K562 (cell line): Measurements from ENCODE around the gene GNAT2. TPM values are rescaled to one million over a fixed set of nuclear protein-coding genes. Genes with fewer than 3 reads are reported as not detected.
A peak's percentile ranks its signal among the peaks of the same experiment; 100 is the strongest.

ENCODE experiments used
- ATAC-seq: fragments of 200-7000 bp; cut with Tn5 transposase; 3 replicates; pipeline ENCODE4 v1.9.1; 2020; ENCODE audit warnings: moderate library complexity
- BruUV-seq: library from RNA; stranded (reverse); fragments of 400-500 nt; replicated peaks from 2 replicates; lab custom pipeline; 2021; lab: Mats Ljungman, UMichigan
- CTCF ChIA-PET: fragments of 300-600 bp; formaldehyde crosslinking; extraction: SDS; loops from one replicate; lab custom pipeline; 2021; ENCODE audit warnings: low intra/inter-chr PET ratio; lab: Yijun Ruan, JAX
- POLR2A ChIA-PET: fragments of 300-600, 350-650 bp; sonication (Branson Sonifier 250); formaldehyde crosslinking; extraction: SDS; loops from one replicate; lab custom pipeline; 2021; ENCODE audit warnings: antibody characterized with exemption, inconsistent platforms; lab: Yijun Ruan, JAX
- DNase-seq, 4 experiments: peaks; one replicate each; pipeline versions ENCODE4 v3.0.0 to v3.0.0-alpha.2; 2011 to 2018; ENCODE audit warnings: low spot score in 3 of 4, mixed read lengths in 3 of 4; ENCODE audit errors: extremely low read depth in 1 of 4
- FAIRE-seq: peaks from 2 replicates; lab custom pipeline; 2011; peaks lifted over from hg19 to GRCh38; lab: Jason Lieb, UNC
- H2AFZ ChIP-seq: 2 replicates; pipeline ENCODE4 v1.6.0; 2011; ENCODE audit warnings: low read depth, low read length, control low read depth, inconsistent platforms
- H3K27ac ChIP-seq: fragments of 200-600 bp; 3 replicates; pipeline ENCODE4 v1.8.0; 2011; ENCODE audit warnings: low read depth, mild to moderate bottlenecking, control low read depth, inconsistent platforms, low read length, moderate library complexity, mixed read lengths; ENCODE audit errors: extremely low read depth
- H3K27me3 ChIP-seq, 2 experiments: fragments of 300-600 bp in 1 of 2; 2 replicates in 1 of 2; 3 replicates in 1 of 2; pipeline versions ENCODE4 v1.6.0 to v1.8.0; 2011; ENCODE audit warnings: inconsistent platforms in 2 of 2, low read length in 2 of 2, mild to moderate bottlenecking in 1 of 2, mixed read lengths in 1 of 2, moderate library complexity in 1 of 2; ENCODE audit not compliant: control insufficient read depth in 2 of 2, insufficient read depth in 2 of 2
- H3K36me3 ChIP-seq: fragments of 300-600 bp; 3 replicates; pipeline ENCODE4 v1.8.0; 2011; ENCODE audit warnings: mild to moderate bottlenecking, low read length, inconsistent platforms; ENCODE audit not compliant: control insufficient read depth, insufficient read depth
- H3K4me1 ChIP-seq, 2 experiments: fragments of 200-600 bp in 1 of 2; replicated peaks in 1 of 2; 2 replicates in 1 of 2; 3 replicates in 1 of 2; pipeline versions ENCODE4 v1.5.1 to v1.8.0; 2011; ENCODE audit warnings: inconsistent platforms in 2 of 2, low read length in 2 of 2, mild to moderate bottlenecking in 1 of 2, mixed read lengths in 1 of 2, moderate library complexity in 1 of 2; ENCODE audit not compliant: control insufficient read depth in 2 of 2, insufficient read depth in 2 of 2
- H3K4me2 ChIP-seq: 2 replicates; pipeline ENCODE4 v1.6.1; 2011; ENCODE audit warnings: low read length, control low read depth, inconsistent platforms, mixed read lengths; ENCODE audit not compliant: insufficient read depth
- H3K4me3 ChIP-seq: fragments of 200-600 bp; sonication (generic), shearing (Covaris generic); 2 replicates; pipeline ENCODE4 v1.5.1; 2016; ENCODE audit warnings: control low read depth, inconsistent platforms
- H3K79me2 ChIP-seq: fragments of 200-600 bp; 3 replicates; pipeline ENCODE4 v1.8.0; 2011; ENCODE audit warnings: low read length, inconsistent platforms; ENCODE audit not compliant: control insufficient read depth, insufficient read depth
- H3K9ac ChIP-seq, 2 experiments: 2 replicates each; pipeline versions ENCODE4 v1.6.0 to v1.6.1; 2011; ENCODE audit warnings: low read depth in 2 of 2, low read length in 2 of 2, control low read depth in 1 of 2, inconsistent platforms in 1 of 2, mild to moderate bottlenecking in 1 of 2, mixed read lengths in 1 of 2; ENCODE audit not compliant: insufficient read depth in 1 of 2
- H3K9me1 ChIP-seq: one replicate; pipeline ENCODE4 v1.6.0; 2011; ENCODE audit warnings: inconsistent platforms, mild to moderate bottlenecking, low read length, moderate library complexity; ENCODE audit not compliant: control insufficient read depth, insufficient read depth
- H3K9me3 ChIP-seq: replicated peaks from 2 replicates; pipeline ENCODE4 v1.5.1; 2011; ENCODE audit warnings: low read depth, low read length, inconsistent platforms; ENCODE audit not compliant: control insufficient read depth, insufficient read depth
- H4K20me1 ChIP-seq: replicated peaks from 2 replicates; pipeline ENCODE4 v1.6.1; 2011; ENCODE audit warnings: low read length, inconsistent platforms, mixed read lengths; ENCODE audit not compliant: control insufficient read depth, insufficient read depth
- ASH1L ChIP-seq: fragments of 450-650 bp; IDR thresholded peaks from 2 replicates; pipeline ENCODE4 v1.6.1; 2018; ENCODE audit warnings: borderline replicate concordance, mild to moderate bottlenecking, low read depth; ENCODE audit not compliant: partially characterized antibody
- BRCA1 ChIP-seq, 2 experiments: fragments of 450-650 bp in 1 of 2; sonication (generic) in 1 of 2; formaldehyde crosslinking in 1 of 2; IDR thresholded peaks; 2 replicates each; pipeline versions ENCODE4 v1.5.0 to v1.6.1; 2017 to 2020; ENCODE audit warnings: mild to moderate bottlenecking in 1 of 2, missing genetic modification reagents in 1 of 2
- HMG20B ChIP-seq: fragments of 250-450 bp; sonication (Bioruptor Pico); IDR thresholded peaks from 2 replicates; pipeline ENCODE4 v1.5.0; 2021; ENCODE audit warnings: mild to moderate bottlenecking
- ILF3 ChIP-seq: fragments of 450-650 bp; IDR thresholded peaks from 2 replicates; pipeline ENCODE4 v1.6.1; 2018; ENCODE audit warnings: antibody characterized with exemption, mild to moderate bottlenecking, moderate library complexity, borderline replicate concordance
- NFRKB ChIP-seq: fragments of 450-650 bp; IDR thresholded peaks from 2 replicates; pipeline ENCODE4 v1.6.1; 2016; ENCODE audit warnings: low read depth
- NONO ChIP-seq, 2 experiments: fragments of 200-400 bp in 1 of 2; fragments of 450-650 bp in 1 of 2; formaldehyde crosslinking in 1 of 2; IDR thresholded peaks; 2 replicates each; pipeline ENCODE4 v1.6.1; 2017; ENCODE audit warnings: low read depth in 2 of 2, mild to moderate bottlenecking in 2 of 2, moderate library complexity in 2 of 2, low read length in 1 of 2
- POLR2A ChIP-seq: fragments of 450-650 bp; conservative IDR thresholded peaks from 2 replicates; pipeline ENCODE4 v1.6.1; 2016
- ZFX ChIP-seq: sonication (generic); formaldehyde crosslinking; IDR thresholded peaks from 2 replicates; pipeline ENCODE4 v1.8.0; 2022; ENCODE audit warnings: mild to moderate bottlenecking, missing genetic modification reagents, moderate library complexity
- WGBS: fragments of 100-300 bp; shearing (Covaris generic); methylation state at CpG from one replicate; pipeline ENCODE4 v1.1.6; 2016; ENCODE audit warnings: low coverage, mixed read lengths; ENCODE audit not compliant: insufficient coverage; ENCODE audit errors: missing lambda C conversion rate; 5-methylcytosine and 5-hydroxymethylcytosine counted together
- in situ Hi-C: fragments of 300-500 bp; cut with MboI; formaldehyde crosslinking; loops from 4 replicates; pipeline ENCODE4 v1.15.0; 2018; ENCODE audit warnings: inconsistent platforms, mixed read lengths
- intact Hi-C: fragments of 100-400 bp; cut with micrococcal nuclease; formaldehyde crosslinking; loops from 2 replicates; pipeline ENCODE4 v1.14.2; 2022
- polyA plus RNA-seq, 8 experiments: library from polyadenylated mRNA; depleted of rRNA in 4 of 8; stranded (reverse) in 5 of 8; unstranded in 3 of 8; fragments of >200 nt; fragmentation: Nextera tagmentation in 2 of 8; fragmentation: Illumina TruSeq in 1 of 8; extraction: Ambion mirVana in 2 of 8; extraction: Trizol in 1 of 8; gene quantifications; 2 replicates each; pipeline versions ENCODE4 v1.2.1 to v1.2.3, GENCODE V29; 2011 to 2014; ENCODE audit warnings: inconsistent platforms in 1 of 8, missing spikeins in 1 of 8
- total RNA-seq, 7 experiments: library from RNA; depleted of rRNA in 6 of 7; stranded (reverse); fragments of >200 nt in 6 of 7; fragmentation: Illumina TruSeq in 2 of 7; extraction: Trizol in 2 of 7; gene quantifications; 2 replicates each; pipeline versions ENCODE4 v1.2.1 to v1.2.3, GENCODE V29; 2011 to 2021; ENCODE audit warnings: low replicate concordance in 1 of 7
- TF ChIP-seq, protein P1 (sequence below): IDR thresholded peaks from 2 replicates; pipeline ENCODE4 v1.6.1; 2016; ENCODE audit warnings: missing genetic modification characterization, missing compliant biosample characterization
- TF ChIP-seq, protein P2 (sequence below), 2 experiments: fragments of 450-650 bp; IDR thresholded peaks; 2 replicates each; pipeline ENCODE4 v1.6.1; 2018; ENCODE audit warnings: mild to moderate bottlenecking in 2 of 2, low read depth in 1 of 2; ENCODE audit not compliant: partially characterized antibody in 2 of 2

Gene GNAT2
- total and polyA plus RNA-seq, 9 of the 15 experiments (the other 6 are each of a cell fraction or from before 2014, with no cell fraction given) = 0.06 to 0.52 (median 0.24) TPM; not detected in 1

DNA sequence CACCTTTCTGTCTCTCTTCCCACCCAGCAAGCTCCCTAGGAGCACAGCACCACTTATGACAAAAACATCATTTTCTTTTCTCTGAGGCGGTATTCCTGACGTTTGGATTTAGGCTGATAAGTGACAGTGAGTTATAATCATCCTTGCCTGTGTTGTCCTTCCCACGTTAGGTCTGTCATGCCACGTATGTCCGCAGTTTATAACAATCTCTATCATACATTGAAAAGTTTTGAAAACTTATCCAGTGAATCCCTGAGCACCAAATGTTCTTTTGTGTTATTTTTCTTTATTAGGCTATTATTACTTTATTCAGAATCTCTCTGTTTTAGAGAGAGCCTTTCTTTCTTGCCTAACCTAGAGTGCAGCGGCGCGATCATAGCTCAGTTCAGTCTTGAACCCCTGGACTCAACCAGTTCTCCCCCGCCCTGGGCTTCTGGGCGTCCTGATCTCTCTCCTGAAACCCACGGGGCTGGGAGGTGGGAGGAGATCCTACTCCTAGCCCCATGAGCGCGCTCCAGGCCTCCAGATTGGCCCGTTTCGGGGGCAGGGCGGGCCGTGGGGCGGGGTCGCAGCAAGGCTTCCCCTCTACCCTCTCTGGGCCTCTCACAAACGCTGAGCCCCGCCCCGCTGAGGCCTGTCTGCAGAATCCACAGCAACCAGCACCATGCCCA lies 48.2 kb upstream of the GNAT2 start, which contains the start of gene GSTM2 (continued):
- TF ChIP-seq, protein P1, sequence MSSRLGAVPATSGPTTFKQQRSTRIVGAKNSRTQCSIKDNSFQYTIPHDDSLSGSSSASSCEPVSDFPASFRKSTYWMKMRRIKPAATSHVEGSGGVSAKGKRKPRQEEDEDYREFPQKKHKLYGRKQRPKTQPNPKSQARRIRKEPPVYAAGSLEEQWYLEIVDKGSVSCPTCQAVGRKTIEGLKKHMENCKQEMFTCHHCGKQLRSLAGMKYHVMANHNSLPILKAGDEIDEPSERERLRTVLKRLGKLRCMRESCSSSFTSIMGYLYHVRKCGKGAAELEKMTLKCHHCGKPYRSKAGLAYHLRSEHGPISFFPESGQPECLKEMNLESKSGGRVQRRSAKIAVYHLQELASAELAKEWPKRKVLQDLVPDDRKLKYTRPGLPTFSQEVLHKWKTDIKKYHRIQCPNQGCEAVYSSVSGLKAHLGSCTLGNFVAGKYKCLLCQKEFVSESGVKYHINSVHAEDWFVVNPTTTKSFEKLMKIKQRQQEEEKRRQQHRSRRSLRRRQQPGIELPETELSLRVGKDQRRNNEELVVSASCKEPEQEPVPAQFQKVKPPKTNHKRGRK (tag) = peak; percentile 60; the same call in 1 of the 2 replicates
- TF ChIP-seq ZFX (peak; percentile 46; the same call in 1 of the 2 replicates), ILF3 (no peak), BRCA1 (IDR thresholded peaks at IDR 0.05) (no peak), BRCA1 (CRISPR knock-in tag; IDR thresholded peaks at IDR 0.05) (no peak), NONO (IDR thresholded peaks at IDR 0.05; ENCODE audit: low read depth in 2 of 2, low read length in 1 of 2) (no peak)
- TF ChIP-seq, all 486 proteins: peak for 37

DNA sequence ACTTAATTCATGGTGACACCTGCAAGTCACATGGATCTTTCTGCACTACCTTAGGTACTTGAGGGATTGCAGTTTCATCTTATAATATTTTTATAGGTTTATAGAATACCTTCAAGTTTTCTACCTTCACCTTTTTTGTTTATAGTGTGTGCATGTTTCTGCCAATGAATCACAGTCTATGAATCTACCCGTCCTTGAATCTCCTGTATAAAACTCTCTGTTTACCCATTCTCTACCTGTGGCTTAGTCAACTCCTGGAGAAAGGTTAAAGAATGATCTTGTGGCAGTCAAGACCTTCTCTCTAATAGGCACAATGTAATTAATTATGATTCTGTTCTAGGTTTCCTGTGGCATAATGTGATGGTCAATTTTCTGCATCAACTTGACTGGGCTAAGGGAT lies 45.3 kb upstream of the GNAT2 start:
- H3K4me1 ChIP-seq = peaks cover 4 to 15% of the 10 kb centered on the region in 2 experiments
- no peak overlapping the region for H2AFZ ChIP-seq
- no peak for DNase-seq
- H3K9me1 ChIP-seq = no peaks in the 10 kb centered on the region
- H3K4me2 ChIP-seq = no peak overlapping the region
- H3K27me3 ChIP-seq = no peaks in the 10 kb centered on the region
- H3K9me3 ChIP-seq = no peaks in the 10 kb centered on the region
- H3K79me2 ChIP-seq = no peaks in the 10 kb centered on the region
- POLR2A ChIA-PET = no interaction called here
- in situ Hi-C loops (no loop called here), intact Hi-C loops (no loop called here)
- no peaks in the 10 kb centered on the region for H4K20me1 ChIP-seq
- no peak overlapping the region for H3K27ac ChIP-seq
- no TSS peak for BruUV-seq
- H3K36me3 ChIP-seq = peaks cover 1% of the 10 kb centered on the region; the same call in 2 of the 3 replicates
- no peak overlapping the region for H3K9ac ChIP-seq
- ATAC-seq = no peak
- WGBS = 36% methylated on average over 1 of the region's 1 CpG
- H3K4me3 ChIP-seq = no peak overlapping the region
- FAIRE-seq = no peak
- CTCF ChIA-PET = no interaction called here
- TF ChIP-seq HMG20B (CRISPR knock-in tag) (no peak), ASH1L (no peak), NFRKB (no peak), POLR2A (no peak)
- TF ChIP-seq, protein P2, sequence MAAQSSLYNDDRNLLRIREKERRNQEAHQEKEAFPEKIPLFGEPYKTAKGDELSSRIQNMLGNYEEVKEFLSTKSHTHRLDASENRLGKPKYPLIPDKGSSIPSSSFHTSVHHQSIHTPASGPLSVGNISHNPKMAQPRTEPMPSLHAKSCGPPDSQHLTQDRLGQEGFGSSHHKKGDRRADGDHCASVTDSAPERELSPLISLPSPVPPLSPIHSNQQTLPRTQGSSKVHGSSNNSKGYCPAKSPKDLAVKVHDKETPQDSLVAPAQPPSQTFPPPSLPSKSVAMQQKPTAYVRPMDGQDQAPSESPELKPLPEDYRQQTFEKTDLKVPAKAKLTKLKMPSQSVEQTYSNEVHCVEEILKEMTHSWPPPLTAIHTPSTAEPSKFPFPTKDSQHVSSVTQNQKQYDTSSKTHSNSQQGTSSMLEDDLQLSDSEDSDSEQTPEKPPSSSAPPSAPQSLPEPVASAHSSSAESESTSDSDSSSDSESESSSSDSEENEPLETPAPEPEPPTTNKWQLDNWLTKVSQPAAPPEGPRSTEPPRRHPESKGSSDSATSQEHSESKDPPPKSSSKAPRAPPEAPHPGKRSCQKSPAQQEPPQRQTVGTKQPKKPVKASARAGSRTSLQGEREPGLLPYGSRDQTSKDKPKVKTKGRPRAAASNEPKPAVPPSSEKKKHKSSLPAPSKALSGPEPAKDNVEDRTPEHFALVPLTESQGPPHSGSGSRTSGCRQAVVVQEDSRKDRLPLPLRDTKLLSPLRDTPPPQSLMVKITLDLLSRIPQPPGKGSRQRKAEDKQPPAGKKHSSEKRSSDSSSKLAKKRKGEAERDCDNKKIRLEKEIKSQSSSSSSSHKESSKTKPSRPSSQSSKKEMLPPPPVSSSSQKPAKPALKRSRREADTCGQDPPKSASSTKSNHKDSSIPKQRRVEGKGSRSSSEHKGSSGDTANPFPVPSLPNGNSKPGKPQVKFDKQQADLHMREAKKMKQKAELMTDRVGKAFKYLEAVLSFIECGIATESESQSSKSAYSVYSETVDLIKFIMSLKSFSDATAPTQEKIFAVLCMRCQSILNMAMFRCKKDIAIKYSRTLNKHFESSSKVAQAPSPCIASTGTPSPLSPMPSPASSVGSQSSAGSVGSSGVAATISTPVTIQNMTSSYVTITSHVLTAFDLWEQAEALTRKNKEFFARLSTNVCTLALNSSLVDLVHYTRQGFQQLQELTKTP (IDR thresholded peaks at IDR 0.05; ENCODE audit: low read depth in 1 of 2, partially characterized antibody in 2 of 2) = no peak
